ENCODE data around the gene ANO2. TPM values are rescaled to one million over a fixed set of nuclear protein-coding genes. Genes with fewer than 3 reads are reported as not detected.

The ANO2 gene
- total and polyA plus RNA-seq, 4 donors: 0.03 to 0.25 (median 0.15) TPM

DNA sequence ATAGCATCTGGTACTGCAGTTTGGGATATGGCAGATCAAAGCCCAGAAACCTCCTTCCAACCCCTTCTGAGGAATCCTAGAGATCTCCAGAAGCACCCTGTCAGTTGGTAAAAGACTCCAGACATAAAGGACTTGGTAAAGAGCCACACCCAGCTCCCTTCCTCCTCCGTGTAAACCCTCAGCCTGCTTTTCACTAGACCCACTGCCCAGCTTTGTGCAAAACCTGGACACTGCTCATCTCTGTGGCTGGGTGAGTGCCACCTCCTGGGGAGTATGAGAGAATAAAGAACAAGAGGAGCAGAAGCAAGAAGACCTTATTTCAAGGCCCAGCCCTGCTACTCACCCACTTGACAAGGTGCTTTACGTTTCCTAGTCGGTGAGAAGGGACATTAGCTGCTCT is 33.0 kb downstream of the ANO2 start:
- 59% methylated on average over 3 of the region's 3 CpGs for WGBS
- no peak for DNase-seq (ENCODE audit: low spot score)
- H3K9ac ChIP-seq (ENCODE audit: low read depth in 1 of 2, low read length in 2 of 2): no peak overlapping the region

DNA sequence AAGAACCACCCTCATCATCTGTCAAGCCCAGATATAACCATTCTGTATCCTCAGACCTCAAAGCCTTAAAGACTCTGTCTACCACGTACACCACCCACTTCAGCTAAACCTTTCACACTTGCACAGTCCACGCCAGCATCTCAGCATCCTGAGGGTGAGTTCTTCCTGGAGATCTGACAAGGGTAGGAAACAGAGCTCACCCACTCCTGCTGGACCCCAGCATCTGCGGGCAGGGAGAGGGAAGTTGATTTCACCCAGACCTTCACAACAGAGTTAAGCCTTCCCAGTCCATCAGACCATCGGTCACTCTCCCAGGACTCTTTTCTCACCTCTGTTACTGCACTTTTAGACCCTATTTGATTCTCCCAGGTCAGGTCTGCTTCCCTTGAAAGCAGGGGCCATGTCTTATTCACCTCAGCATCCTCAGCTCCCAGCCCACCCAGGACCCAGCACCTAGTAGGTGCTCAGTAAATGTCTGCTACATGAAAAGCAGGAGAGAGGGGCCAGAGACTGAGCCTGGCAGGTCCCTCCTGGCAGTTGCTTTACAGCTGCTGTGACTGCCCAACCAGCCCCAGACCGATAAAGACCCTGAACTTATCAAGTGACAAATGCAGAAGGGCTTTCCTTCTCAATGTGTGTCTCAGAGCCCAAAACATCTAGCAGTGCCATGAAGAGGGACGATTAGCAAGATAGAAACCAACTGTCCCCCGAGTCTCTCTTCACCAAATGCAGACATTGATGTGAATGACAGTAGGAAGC is 34.1 kb downstream of the ANO2 start:
- Histone ChIP-seq H3K36me3 (ENCODE audit: control insufficient read depth in 4 of 4, insufficient read depth in 3 of 4, low read depth in 1 of 4, low read length in 3 of 4) (no peaks in the 10 kb centered on the region), H3K9ac (ENCODE audit: low read depth in 1 of 2, low read length in 2 of 2) (no peak overlapping the region), H3K27ac (ENCODE audit: low read depth in 1 of 2, low read length in 2 of 2) (no peak overlapping the region), H3K4me3 (ENCODE audit: low read depth in 1 of 3, low read length in 3 of 3) (no peak overlapping the region), H3K27me3 (ENCODE audit: control insufficient read depth in 4 of 4, insufficient read depth in 4 of 4, low read length in 3 of 4) (peaks cover 0 to 3% (median 0%) of the 10 kb centered on the region in 4 donors), H3K4me1 (ENCODE audit: control insufficient read depth in 4 of 4, insufficient read depth in 4 of 4, low read length in 3 of 4) (no peaks in the 10 kb centered on the region), H3K9me3 (ENCODE audit: control insufficient read depth in 4 of 4, low read length in 3 of 4) (no peaks in the 10 kb centered on the region)
- DNase-seq (ENCODE audit: low spot score): no peak
- 77% methylated on average over 7 of the region's 7 CpGs for WGBS
- TF ChIP-seq YY1 (IDR thresholded peaks at IDR 0.05): no peak
- no peak for TF ChIP-seq JUND (IDR thresholded peaks at IDR 0.05)
- TF ChIP-seq EGR1 (IDR thresholded peaks at IDR 0.05; ENCODE audit: low read depth in 2 of 2): no peak
- TF ChIP-seq, protein P1, sequence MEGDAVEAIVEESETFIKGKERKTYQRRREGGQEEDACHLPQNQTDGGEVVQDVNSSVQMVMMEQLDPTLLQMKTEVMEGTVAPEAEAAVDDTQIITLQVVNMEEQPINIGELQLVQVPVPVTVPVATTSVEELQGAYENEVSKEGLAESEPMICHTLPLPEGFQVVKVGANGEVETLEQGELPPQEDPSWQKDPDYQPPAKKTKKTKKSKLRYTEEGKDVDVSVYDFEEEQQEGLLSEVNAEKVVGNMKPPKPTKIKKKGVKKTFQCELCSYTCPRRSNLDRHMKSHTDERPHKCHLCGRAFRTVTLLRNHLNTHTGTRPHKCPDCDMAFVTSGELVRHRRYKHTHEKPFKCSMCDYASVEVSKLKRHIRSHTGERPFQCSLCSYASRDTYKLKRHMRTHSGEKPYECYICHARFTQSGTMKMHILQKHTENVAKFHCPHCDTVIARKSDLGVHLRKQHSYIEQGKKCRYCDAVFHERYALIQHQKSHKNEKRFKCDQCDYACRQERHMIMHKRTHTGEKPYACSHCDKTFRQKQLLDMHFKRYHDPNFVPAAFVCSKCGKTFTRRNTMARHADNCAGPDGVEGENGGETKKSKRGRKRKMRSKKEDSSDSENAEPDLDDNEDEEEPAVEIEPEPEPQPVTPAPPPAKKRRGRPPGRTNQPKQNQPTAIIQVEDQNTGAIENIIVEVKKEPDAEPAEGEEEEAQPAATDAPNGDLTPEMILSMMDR (IDR thresholded peaks at IDR 0.05; ENCODE audit: low read depth, low read length, missing input control): no peak
- TF ChIP-seq GABPA (IDR thresholded peaks at IDR 0.05 in 1 of 2, conservative IDR thresholded peaks at IDR 0.05 in 1 of 2): no peak
- TF ChIP-seq RAD21 (IDR thresholded peaks at IDR 0.05): no peak
- TF ChIP-seq, protein P2, sequence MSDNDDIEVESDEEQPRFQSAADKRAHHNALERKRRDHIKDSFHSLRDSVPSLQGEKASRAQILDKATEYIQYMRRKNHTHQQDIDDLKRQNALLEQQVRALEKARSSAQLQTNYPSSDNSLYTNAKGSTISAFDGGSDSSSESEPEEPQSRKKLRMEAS (IDR thresholded peaks at IDR 0.05): no peak
- no peak for TF ChIP-seq TAF1 (conservative IDR thresholded peaks at IDR 0.05)
- no peak for TF ChIP-seq NR2F2 (IDR thresholded peaks at IDR 0.05)
- TF ChIP-seq REST (IDR thresholded peaks at IDR 0.05): no peak
- no peak for TF ChIP-seq HNF4G (IDR thresholded peaks at IDR 0.05)
- TF ChIP-seq SP1 (IDR thresholded peaks at IDR 0.05): no peak
- no peak for TF ChIP-seq RXRA (IDR thresholded peaks at IDR 0.05)
- TF ChIP-seq FOXA2 (IDR thresholded peaks at IDR 0.05): no peak

More for the DNA sequence above, 33.0 kb downstream of the ANO2 start:
- Histone ChIP-seq H3K36me3 (ENCODE audit: control insufficient read depth in 4 of 4, insufficient read depth in 3 of 4, low read depth in 1 of 4, low read length in 3 of 4) (no peaks in the 10 kb centered on the region), H3K9me3 (ENCODE audit: control insufficient read depth in 4 of 4, low read length in 3 of 4) (no peaks in the 10 kb centered on the region), H3K27ac (ENCODE audit: low read depth in 1 of 2, low read length in 2 of 2) (no peak overlapping the region), H3K4me1 (ENCODE audit: control insufficient read depth in 4 of 4, insufficient read depth in 4 of 4, low read length in 3 of 4) (no peaks in the 10 kb centered on the region), H3K4me3 (ENCODE audit: low read depth in 1 of 3, low read length in 3 of 3) (no peak overlapping the region), H3K27me3 (ENCODE audit: control insufficient read depth in 4 of 4, insufficient read depth in 4 of 4, low read length in 3 of 4) (peaks cover 0 to 3% (median 0%) of the 10 kb centered on the region in 4 donors)
- TF ChIP-seq RAD21 (IDR thresholded peaks at IDR 0.05): no peak
- no peak for TF ChIP-seq GABPA (IDR thresholded peaks at IDR 0.05 in 1 of 2, conservative IDR thresholded peaks at IDR 0.05 in 1 of 2)
- no peak for TF ChIP-seq RXRA (IDR thresholded peaks at IDR 0.05)
- TF ChIP-seq, protein P2 (IDR thresholded peaks at IDR 0.05): no peak
- TF ChIP-seq, protein P1 (IDR thresholded peaks at IDR 0.05; ENCODE audit: low read depth, low read length, missing input control): no peak
- TF ChIP-seq ATF3 (IDR thresholded peaks at IDR 0.05): no peak
- TF ChIP-seq HNF4A (conservative IDR thresholded peaks at IDR 0.05): no peak
- TF ChIP-seq FOXA2 (IDR thresholded peaks at IDR 0.05): no peak
- TF ChIP-seq, protein P3, sequence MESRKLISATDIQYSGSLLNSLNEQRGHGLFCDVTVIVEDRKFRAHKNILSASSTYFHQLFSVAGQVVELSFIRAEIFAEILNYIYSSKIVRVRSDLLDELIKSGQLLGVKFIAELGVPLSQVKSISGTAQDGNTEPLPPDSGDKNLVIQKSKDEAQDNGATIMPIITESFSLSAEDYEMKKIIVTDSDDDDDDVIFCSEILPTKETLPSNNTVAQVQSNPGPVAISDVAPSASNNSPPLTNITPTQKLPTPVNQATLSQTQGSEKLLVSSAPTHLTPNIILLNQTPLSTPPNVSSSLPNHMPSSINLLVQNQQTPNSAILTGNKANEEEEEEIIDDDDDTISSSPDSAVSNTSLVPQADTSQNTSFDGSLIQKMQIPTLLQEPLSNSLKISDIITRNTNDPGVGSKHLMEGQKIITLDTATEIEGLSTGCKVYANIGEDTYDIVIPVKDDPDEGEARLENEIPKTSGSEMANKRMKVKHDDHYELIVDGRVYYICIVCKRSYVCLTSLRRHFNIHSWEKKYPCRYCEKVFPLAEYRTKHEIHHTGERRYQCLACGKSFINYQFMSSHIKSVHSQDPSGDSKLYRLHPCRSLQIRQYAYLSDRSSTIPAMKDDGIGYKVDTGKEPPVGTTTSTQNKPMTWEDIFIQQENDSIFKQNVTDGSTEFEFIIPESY (IDR thresholded peaks at IDR 0.05): no peak
- TF ChIP-seq JUND (IDR thresholded peaks at IDR 0.05): no peak

Measured in liver (tissue), 9 donors.